ENCODE measurements around the gene BCAM.
A peak's percentile ranks its signal among the peaks of the same experiment; 100 is the strongest.

The BCAM gene

GRCh38 chr19:44792281-44792680, 16.6 kb upstream of the BCAM start:
- no peak for DNase-seq

- no peak for DNase-seq
These were observed 14.3 kb upstream of the BCAM start for GRCh38 chr19:44794610-44795009.

GRCh38 chr19:44795398-44795987, 13.4 kb upstream of the BCAM start:
- DNase-seq = no peak

GRCh38 chr19:44796701-44797115, 12.2 kb upstream of the BCAM start:
- no peak for DNase-seq

GRCh38 chr19:44799627-44800346, 9.1 kb upstream of the BCAM start:
- no peak for DNase-seq

- peak; percentile 78 for DNase-seq
These were observed 8.4 kb upstream of the BCAM start for GRCh38 chr19:44800461-44800860.

- DNase-seq = no peak
These were observed 5.2 kb upstream of the BCAM start for GRCh38 chr19:44803442-44804428.

- DNase-seq = no peak
These were observed 2.6 kb upstream of the BCAM start for GRCh38 chr19:44806291-44806690.

- DNase-seq = no peak
These were observed 1.7 kb upstream of the BCAM start for GRCh38 chr19:44807162-44807561.

GRCh38 chr19:44807652-44808462, 1.0 kb upstream of the BCAM start:
- DNase-seq = no peak

- DNase-seq = no peak
These were observed 802 bp downstream of the BCAM start for GRCh38 chr19:44809577-44810233.

- no peak for DNase-seq
These were observed 1.6 kb downstream of the BCAM start for GRCh38 chr19:44810234-44811121.

GRCh38 chr19:44811122-44811419, 2.2 kb downstream of the BCAM start:
- no peak for DNase-seq

- DNase-seq = no peak
These were observed 3.3 kb downstream of the BCAM start for GRCh38 chr19:44812142-44812718.

- DNase-seq = no peak
These were observed 4.4 kb downstream of the BCAM start for GRCh38 chr19:44813070-44813840.

- no peak for DNase-seq
These were observed 5.1 kb downstream of the BCAM start for GRCh38 chr19:44813841-44814470.

GRCh38 chr19:44814517-44814916, 5.6 kb downstream of the BCAM start:
- no peak for DNase-seq

- no peak for DNase-seq
These were observed 7.4 kb downstream of the BCAM start for GRCh38 chr19:44816301-44816700.

GRCh38 chr19:44817725-44818465, 9.0 kb downstream of the BCAM start:
- DNase-seq = no peak

Data from effector CD4-positive, alpha-beta T cell (primary cell).